GM21390 (cell line): Measurements from ENCODE around the gene HRAS.
"Not testable (repeated sequence)": the region's sequence is repeated elsewhere in the genome, so short reads cannot be mapped to it uniquely, and the experiment has no call there.

Source experiments
- ATAC-seq: cut with Tn5 transposase; IDR thresholded peaks from one replicate; pipeline ENCODE4 v1.9.1; 2021; ENCODE audit not compliant: unreplicated experiment

Gene HRAS

DNA sequence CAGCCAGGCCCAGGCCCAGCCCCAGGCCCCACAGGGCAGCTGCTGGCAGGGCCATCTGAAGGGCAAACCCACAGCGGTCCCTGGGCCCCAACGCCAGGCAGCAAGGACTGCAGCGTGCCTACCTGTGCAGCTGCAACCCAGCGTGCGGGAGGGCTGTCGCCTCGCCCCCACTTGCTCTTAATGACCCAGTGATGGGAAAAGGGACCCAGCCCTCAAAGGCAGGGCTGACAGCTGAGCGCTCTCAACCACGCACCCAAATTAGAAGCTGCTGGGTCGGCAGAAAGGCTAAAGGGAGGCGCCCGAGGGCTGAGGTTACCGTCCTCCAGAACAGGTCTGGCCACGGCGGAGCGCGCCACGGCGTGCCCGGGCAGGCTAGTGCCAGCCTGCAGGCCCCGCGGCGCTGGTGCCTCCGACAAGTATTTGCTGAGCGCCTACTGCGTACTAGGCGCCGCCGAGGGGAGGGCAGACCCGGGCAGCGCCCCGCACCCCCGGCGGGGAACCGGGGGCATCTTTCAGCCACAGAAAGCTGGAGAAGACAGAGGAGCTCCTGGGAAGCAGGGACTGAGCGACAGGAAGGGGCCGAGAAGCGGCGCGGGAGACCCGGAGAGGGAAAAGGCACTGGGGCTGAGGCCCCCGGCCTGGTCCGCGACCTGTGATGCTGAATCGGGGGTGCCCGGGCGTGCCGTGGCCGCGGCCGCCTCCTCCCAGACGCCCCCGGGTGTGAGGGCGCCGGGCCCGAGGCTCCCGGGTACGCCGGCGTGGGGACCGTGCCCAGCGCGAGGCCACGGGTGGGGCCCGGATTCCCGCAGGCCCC, 773 bp downstream of the HRAS start:
- ATAC-seq: no peak

GRCh38 chr11:533586-534395, 1.6 kb downstream of the HRAS start:
- no peak for ATAC-seq

DNA sequence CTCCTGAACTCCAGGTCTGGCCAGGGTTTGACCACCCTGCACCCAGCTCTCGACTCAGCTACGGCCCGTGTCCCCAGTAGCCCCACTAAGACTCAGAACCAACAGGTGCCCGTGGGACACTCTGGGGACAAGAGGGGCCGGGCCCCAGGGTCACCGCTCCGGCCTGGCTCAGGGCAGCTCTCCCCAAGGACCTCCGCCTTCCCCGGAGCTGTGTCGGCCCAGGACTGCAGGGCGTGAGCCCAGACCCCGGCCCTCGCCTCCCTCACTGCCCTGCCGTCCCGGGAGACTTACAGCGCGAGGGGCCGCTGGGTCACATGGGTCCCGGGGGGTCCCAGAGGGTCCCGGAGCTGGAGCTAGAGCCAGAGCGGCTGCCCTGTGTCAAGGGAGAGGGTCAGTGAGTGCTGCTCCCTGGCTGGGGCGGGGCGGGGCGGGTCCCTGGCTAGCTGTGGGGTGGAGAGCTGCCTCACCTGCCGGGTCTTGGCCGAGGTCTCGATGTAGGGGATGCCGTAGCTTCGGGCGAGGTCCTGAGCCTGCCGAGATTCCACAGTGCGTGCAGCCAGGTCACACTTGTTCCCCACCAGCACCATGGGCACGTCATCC, 2.3 kb downstream of the HRAS start:
- no peak for ATAC-seq

GRCh38 chr11:532527-532985, 2.8 kb downstream of the HRAS start:
- ATAC-seq: no peak

GRCh38 chr11:531919-532526, 3.4 kb downstream of the HRAS start:
- ATAC-seq: no peak

GRCh38 chr11:530960-531831, 4.2 kb downstream of the HRAS start:
- ATAC-seq: no peak

DNA sequence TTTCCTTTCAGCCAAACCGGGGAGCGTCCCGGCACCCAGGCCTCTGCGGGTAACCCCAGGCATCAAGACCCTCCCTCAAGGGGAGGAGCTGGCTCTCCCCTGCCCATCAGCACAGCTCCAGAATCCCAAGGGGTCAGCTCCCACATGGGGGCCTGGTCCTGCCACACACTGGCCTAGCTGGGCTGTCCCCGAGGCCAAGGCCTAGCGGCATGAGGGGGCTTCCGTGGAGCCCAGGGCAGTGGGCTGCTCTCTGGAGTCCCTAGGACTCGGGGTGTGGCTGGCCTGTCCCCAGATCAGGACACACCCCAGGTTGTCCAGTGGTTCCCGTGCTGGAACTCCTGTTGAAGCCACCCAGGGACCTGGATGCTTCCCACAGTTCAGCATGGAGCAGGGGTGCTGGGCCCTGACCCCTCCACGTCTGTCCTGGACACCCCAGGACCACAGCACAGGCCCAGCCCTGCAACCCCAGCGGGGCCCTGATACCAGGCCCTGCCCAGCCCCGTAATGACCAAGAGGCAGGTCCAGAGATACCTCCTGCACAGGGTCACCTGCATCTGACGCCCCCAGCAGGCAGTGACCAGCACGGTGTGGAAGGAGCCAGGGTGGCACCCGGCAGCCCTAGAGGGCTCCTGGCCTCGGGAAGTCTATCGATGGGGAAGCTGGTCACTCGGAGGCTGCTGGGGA, 5.5 kb downstream of the HRAS start:
- no peak for ATAC-seq

DNA sequence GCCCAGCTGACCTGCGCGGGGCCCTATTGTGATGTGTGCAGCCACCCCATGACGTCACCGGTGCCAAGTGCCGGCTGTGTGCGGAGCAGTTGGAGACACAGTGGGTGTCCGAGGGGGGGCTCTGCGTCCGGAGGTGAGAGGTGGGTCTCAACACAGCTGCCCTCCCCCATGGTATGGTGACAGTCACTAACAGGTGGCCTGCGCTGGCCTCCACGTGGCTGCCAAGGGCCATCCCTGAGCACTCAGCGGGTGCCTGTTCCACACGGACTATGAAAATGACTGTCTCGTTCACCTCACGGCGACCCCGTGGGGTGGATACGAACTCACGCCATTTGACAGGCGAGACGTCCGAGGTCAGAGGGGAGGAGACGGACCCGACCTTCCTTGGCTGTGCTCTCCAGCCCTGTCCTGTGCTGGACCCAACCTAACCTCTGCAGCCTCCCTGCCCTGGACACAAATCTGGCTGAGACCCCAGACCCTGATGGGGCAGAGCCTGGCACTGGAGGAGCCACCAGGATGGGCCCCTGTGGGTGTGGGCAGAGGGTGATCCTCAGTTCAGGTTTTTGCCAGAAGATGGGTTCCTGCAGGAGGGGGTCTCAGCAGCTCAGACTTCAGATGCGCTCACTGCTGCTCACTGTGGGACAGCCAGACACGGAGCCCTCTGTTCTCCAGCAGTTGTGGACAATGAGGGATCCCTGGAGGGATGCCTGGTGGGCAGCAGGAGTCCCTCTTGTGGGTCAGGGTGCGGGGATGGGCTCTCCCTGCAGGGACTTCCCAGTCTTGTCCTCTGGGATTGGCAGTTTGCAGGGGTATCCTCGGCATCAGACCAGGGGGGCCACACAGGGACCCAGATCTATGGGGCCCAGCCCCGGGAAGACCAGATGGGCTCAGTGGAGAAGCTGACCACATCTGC, 6.3 kb downstream of the HRAS start:
- ATAC-seq: no peak

GRCh38 chr11:528166-528814, 7.1 kb downstream of the HRAS start:
- no peak for ATAC-seq

DNA sequence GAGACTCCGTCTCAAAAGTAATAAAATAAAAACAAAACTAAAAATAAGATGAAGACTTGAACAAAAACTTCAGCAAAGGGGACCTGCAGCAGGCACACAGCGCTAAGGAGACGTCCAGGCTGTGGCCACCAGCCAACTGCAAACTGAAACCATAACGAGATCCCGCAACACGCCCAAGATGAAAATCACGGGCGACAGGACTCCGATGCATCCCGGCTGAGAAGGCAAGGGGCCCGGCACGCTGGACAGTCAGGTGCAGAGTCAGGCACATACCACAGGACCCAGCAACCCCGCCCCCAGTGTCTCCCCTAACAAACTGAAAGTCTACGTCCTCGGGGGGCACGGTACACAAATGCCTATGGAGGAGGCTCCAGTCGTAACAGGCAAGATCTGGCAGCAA, 9.2 kb downstream of the HRAS start:
- ATAC-seq: no peak

GRCh38 chr11:521177-521688, 14.1 kb downstream of the HRAS start:
- ATAC-seq: no peak

GRCh38 chr11:520428-521176, 14.8 kb downstream of the HRAS start:
- ATAC-seq: no peak

DNA sequence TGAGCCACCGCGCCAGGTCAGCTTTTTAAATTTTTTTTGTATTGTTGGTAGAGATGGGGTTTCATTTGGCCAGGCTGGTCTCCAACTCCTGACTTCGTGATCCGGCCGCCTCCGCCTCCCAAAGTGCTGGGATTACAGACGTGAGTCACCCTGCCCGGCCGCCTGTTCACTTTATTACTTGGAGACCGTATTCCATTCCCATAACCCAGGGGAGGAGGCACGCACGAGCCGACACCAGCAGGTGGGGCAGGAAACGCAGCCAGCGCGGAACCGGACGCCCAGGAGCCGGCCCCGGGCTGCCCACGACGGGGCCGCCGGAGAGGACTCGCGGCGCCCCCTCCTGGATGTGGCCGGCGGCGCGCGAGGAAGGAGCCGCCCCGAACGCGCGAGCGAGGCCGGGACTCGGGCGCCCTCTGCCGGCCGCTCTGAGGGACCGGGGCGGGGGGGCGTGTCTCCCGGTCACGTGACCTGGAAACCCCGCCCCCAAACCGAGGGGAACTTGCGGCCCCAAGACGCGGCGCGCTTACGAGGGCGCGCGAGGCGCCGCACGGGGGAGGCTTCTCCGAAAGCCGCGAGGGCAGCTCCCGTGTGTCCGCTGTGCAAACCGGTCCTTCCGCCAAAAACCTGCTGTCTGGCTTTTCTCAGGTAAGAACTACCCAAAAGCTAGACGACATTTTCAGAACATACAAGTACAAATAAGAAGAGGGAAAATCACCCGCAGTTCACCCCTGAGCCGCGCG, 16.7 kb downstream of the HRAS start:
- ATAC-seq: peak; percentile 74

DNA sequence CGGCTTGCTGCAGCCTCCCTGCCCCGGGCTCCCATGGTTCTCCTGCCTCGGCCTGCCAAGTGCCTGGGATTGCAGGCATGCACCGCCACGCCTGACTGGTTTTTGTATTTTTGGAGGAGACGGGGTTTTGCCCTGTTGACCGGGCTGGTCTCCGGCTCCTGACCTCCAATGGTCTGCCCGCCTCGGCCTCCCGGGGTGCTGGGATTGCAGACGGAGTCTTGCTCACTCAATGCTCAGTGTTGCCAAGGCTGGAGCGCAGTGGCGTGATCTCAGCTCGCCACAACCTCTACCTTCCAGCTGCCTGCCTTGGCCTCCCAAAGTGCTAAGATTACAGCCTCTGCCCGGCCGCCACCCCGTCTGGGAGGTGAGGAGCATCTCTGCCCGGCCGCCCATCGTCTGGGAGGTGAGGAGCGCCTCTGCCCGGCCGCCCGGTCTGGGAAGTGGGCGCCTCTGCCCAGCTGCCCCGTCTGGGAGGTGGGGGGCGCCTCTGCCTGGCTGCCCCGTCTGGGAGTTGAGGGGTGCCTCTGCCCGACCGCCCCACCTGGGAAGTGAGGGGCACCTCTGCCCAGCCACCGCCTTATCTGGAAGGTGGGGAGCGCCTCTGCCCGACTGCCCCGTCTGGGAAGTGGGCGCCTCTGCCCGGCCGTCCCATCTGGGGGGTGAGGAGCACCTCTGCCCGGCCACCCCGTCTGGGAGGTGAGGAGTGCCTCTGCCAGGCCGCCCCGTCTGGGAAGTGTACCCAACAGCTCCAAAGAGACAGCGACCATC, 18.3 kb downstream of the HRAS start:
- ATAC-seq: not testable (repeated sequence)

GRCh38 chr11:516400-516799, 19.0 kb downstream of the HRAS start:
- no peak for ATAC-seq

DNA sequence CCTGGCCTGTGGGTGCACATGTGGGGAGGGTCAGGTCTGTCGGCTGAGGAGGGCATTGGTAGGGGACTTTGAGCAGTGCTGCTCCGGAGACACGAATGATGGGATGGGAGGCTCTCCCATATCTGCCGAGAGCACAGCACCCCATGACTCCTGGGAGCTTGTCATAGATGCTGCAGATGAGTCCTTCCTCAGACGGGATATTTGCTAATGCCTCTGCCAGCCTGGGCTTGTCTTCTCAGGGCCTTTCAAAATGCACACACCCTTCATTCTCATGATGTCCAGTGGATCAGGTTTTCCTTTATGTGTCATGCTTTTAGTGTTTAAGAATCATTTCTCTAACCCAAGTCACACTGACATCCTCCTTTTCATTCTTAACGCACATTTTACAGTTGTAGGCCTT, 20.2 kb downstream of the HRAS start:
- ATAC-seq: no peak
